GM12878 (cell line): ENCODE results near the gene PEAR1. TPM values are rescaled to one million over a fixed set of nuclear protein-coding genes. Genes with fewer than 3 reads are reported as not detected.

Experiments used
- ATAC-seq: fragments of 200-7000 bp; cut with Tn5 transposase; 3 replicates; pipeline ENCODE4 v1.9.1; 2020; ENCODE audit warnings: mild to moderate bottlenecking, moderate library complexity
- BruUV-seq: library from RNA; stranded (reverse); fragments of 400-500 nt; replicated peaks from 2 replicates; lab custom pipeline; 2021; lab: Mats Ljungman, UMichigan
- CTCF ChIA-PET: fragments of 300-600 bp; sonication (Branson Sonifier 250); formaldehyde crosslinking; extraction: SDS; loops from one replicate; lab custom pipeline; 2021; ENCODE audit warnings: inconsistent platforms; lab: Yijun Ruan, JAX
- POLR2A ChIA-PET: fragments of 350-600 bp; formaldehyde crosslinking; extraction: SDS; loops from one replicate; lab custom pipeline; 2021; ENCODE audit warnings: inconsistent platforms; lab: Charles Lee
- RAD21 ChIA-PET: fragments of 300-600 bp; sonication (Branson Sonifier 250); formaldehyde crosslinking; loops from one replicate; lab custom pipeline; 2023; ENCODE audit warnings: antibody characterized with exemption; ENCODE audit not compliant: unreplicated experiment; lab: Charles Lee
- SMC1A ChIA-PET: fragments of 300-600 bp; sonication (Branson Sonifier 250); formaldehyde crosslinking; loops from one replicate; lab custom pipeline; 2023; ENCODE audit not compliant: unreplicated experiment, uncharacterized antibody; lab: Charles Lee
- DNase-seq: peaks from one replicate; pipeline ENCODE4 v3.0.0-alpha.2; 2011; ENCODE audit warnings: low read depth, low spot score
- FAIRE-seq: peaks from 3 replicates; lab custom pipeline; 2011; peaks lifted over from hg19 to GRCh38; lab: Jason Lieb, UNC
- H2AFZ ChIP-seq: 2 replicates; pipeline ENCODE4 v1.6.0; 2011; ENCODE audit warnings: low read depth, low read length, control low read depth; ENCODE audit not compliant: control insufficient read depth
- H3K27ac ChIP-seq: 2 replicates; pipeline ENCODE4 v1.5.1; 2011; ENCODE audit warnings: control low read depth; ENCODE audit not compliant: control insufficient read depth, insufficient read depth
- H3K27me3 ChIP-seq, 2 experiments: replicated peaks in 1 of 2; 2 replicates each; pipeline versions ENCODE4 v1.6.0 to v1.6.1; 2011; ENCODE audit warnings: low read length in 1 of 2; ENCODE audit not compliant: control insufficient read depth in 2 of 2, insufficient read depth in 2 of 2
- H3K36me3 ChIP-seq, 2 experiments: 2 replicates each; pipeline ENCODE4 v1.5.1; 2011; ENCODE audit warnings: low read length in 1 of 2; ENCODE audit not compliant: control insufficient read depth in 2 of 2, insufficient read depth in 2 of 2
- H3K4me1 ChIP-seq: 2 replicates; pipeline ENCODE4 v1.6.1; 2011; ENCODE audit warnings: mild to moderate bottlenecking, low read length, moderate library complexity, mixed read lengths; ENCODE audit not compliant: control insufficient read depth, insufficient read depth
- H3K4me2 ChIP-seq: 2 replicates; pipeline ENCODE4 v1.6.0; 2011; ENCODE audit warnings: control low read depth; ENCODE audit not compliant: control insufficient read depth, insufficient read depth
- H3K4me3 ChIP-seq: fragments of 200-600 bp; sonication (generic); 2 replicates; pipeline ENCODE4 v1.5.1; 2016
- H3K79me2 ChIP-seq: 2 replicates; pipeline ENCODE4 v1.6.0; 2011; ENCODE audit warnings: low read length; ENCODE audit not compliant: control insufficient read depth, insufficient read depth
- H3K9ac ChIP-seq: 2 replicates; pipeline ENCODE4 v1.8.0; 2011; ENCODE audit warnings: low read length, control low read depth, mixed read lengths; ENCODE audit not compliant: control insufficient read depth, insufficient read depth
- H3K9me3 ChIP-seq: replicated peaks from 3 replicates; pipeline ENCODE4 v1.5.1; 2011; ENCODE audit warnings: mild to moderate bottlenecking, low read length; ENCODE audit not compliant: control insufficient read depth, insufficient read depth
- H4K20me1 ChIP-seq: 2 replicates; pipeline ENCODE4 v1.6.0; 2011; ENCODE audit not compliant: control insufficient read depth, insufficient read depth
- BACH1 ChIP-seq: fragments of 450-650 bp; IDR thresholded peaks from 2 replicates; pipeline ENCODE4 v1.6.1; 2017; ENCODE audit warnings: mild to moderate bottlenecking, borderline replicate concordance
- BCL11A ChIP-seq: IDR thresholded peaks from 2 replicates; pipeline ENCODE4 v1.6.1; 2011; ENCODE audit warnings: low read depth, low read length
- CHD4 ChIP-seq: fragments of 200-600 bp; sonication (generic); IDR thresholded peaks from 2 replicates; pipeline ENCODE4 v1.6.1; 2016; ENCODE audit warnings: mild to moderate bottlenecking
- EED ChIP-seq: sonication (generic); IDR thresholded peaks from 2 replicates; pipeline ENCODE4 v1.6.1; 2016; ENCODE audit warnings: antibody characterized with exemption, low read depth
- EP300 ChIP-seq, 2 experiments: fragments of 150-350 bp in 1 of 2; IDR thresholded peaks; 2 replicates each; pipeline ENCODE4 v1.6.1; 2011 to 2012; ENCODE audit warnings: low read depth in 2 of 2, low read length in 2 of 2, borderline replicate concordance in 1 of 2, improper control_type of control experiment in 1 of 2, inconsistent platforms in 1 of 2; ENCODE audit not compliant: control insufficient read depth in 1 of 2
- ESRRA ChIP-seq: IDR thresholded peaks from 2 replicates; pipeline ENCODE4 v1.6.1; 2012; ENCODE audit warnings: mild to moderate bottlenecking, low read length, improper control_type of control experiment
- EZH2 ChIP-seq: IDR thresholded peaks from 2 replicates; pipeline ENCODE4 v1.6.1; 2012; ENCODE audit warnings: low read depth, mild to moderate bottlenecking, control low read depth, inconsistent platforms, low read length, borderline replicate concordance; ENCODE audit not compliant: control insufficient read depth
- HDGF ChIP-seq: fragments of 450-650 bp; IDR thresholded peaks from 2 replicates; pipeline ENCODE4 v1.6.1; 2016; ENCODE audit warnings: antibody characterized with exemption
- JUNB ChIP-seq: IDR thresholded peaks from 2 replicates; pipeline ENCODE4 v1.6.1; 2016; ENCODE audit warnings: antibody characterized with exemption, mild to moderate bottlenecking
- JUND ChIP-seq: IDR thresholded peaks from 2 replicates; pipeline ENCODE4 v1.6.1; 2012; ENCODE audit warnings: low read depth, mild to moderate bottlenecking, low read length, improper control_type of control experiment, moderate library complexity
- SKIL ChIP-seq: fragments of 450-650 bp; IDR thresholded peaks from 2 replicates; pipeline ENCODE4 v1.6.1; 2017; ENCODE audit warnings: mild to moderate bottlenecking, low read depth, inconsistent platforms; ENCODE audit not compliant: poor library complexity, severe bottlenecking
- TARDBP ChIP-seq: IDR thresholded peaks from 2 replicates; pipeline ENCODE4 v1.6.1; 2016; ENCODE audit warnings: borderline replicate concordance
- TCF7 ChIP-seq: IDR thresholded peaks from 2 replicates; pipeline ENCODE4 v1.6.1; 2014; ENCODE audit warnings: antibody characterized with exemption, borderline replicate concordance
- USF1 ChIP-seq: IDR thresholded peaks from 2 replicates; pipeline ENCODE4 v1.6.1; 2011; ENCODE audit warnings: borderline replicate concordance, low read depth, mild to moderate bottlenecking, moderate library complexity, mixed read lengths, low read length; ENCODE audit not compliant: insufficient read depth; ENCODE audit errors: extremely low read length
- ZBTB11 ChIP-seq: fragments of 450-650 bp; formaldehyde crosslinking; IDR thresholded peaks from 2 replicates; pipeline ENCODE4 v1.5.0; 2022; ENCODE audit warnings: mild to moderate bottlenecking, missing genetic modification characterization
- ZBTB33 ChIP-seq: fragments of 450-650 bp; IDR thresholded peaks from 2 replicates; pipeline ENCODE4 v1.6.1; 2017; ENCODE audit warnings: mild to moderate bottlenecking
- WGBS: methylation state at CpG from one replicate; pipeline ENCODE4 v1.1.6; 2016; ENCODE audit warnings: low lambda C conversion rate; ENCODE audit not compliant: insufficient replicate concordance, insufficient coverage; ENCODE audit errors: missing lambda C conversion rate; 5-methylcytosine and 5-hydroxymethylcytosine counted together
- in situ Hi-C: fragments of 300-500 bp; cut with MboI; formaldehyde crosslinking; loops from 9 replicates; pipeline ENCODE4 v1.14.3; 2018; ENCODE audit warnings: mixed read lengths
- intact Hi-C: fragments of 100-400 bp; cut with micrococcal nuclease; formaldehyde crosslinking; loops from one replicate; pipeline ENCODE4 v1.14.2; 2022; ENCODE audit not compliant: unreplicated experiment
- polyA plus RNA-seq, 11 experiments: library from polyadenylated mRNA; depleted of rRNA in 4 of 11; unstranded in 6 of 11; stranded (reverse) in 5 of 11; fragments of >200 nt; fragmentation: Nextera tagmentation in 4 of 11; fragmentation: Illumina TruSeq in 1 of 11; extraction: Ambion mirVana in 4 of 11; extraction: Trizol in 1 of 11; gene quantifications; 1 replicate in 1 of 11; 2 replicates in 10 of 11; pipeline versions ENCODE4 v1.2.1 to v1.2.3, GENCODE V29; 2011 to 2016; ENCODE audit warnings: inconsistent platforms in 2 of 11, missing spikeins in 2 of 11, low read depth in 1 of 11
- total RNA-seq, 4 experiments: library from RNA; depleted of rRNA in 3 of 4; stranded (reverse); fragments of >200 nt in 3 of 4; fragmentation: Illumina TruSeq in 1 of 4; extraction: Trizol in 1 of 4; gene quantifications; 2 replicates each; pipeline versions ENCODE4 v1.2.1 to v1.2.3, GENCODE V29; 2013 to 2021

The PEAR1 gene
- total and polyA plus RNA-seq, 10 of the 15 experiments (the other 5 are each of a cell fraction or from before 2014, with no cell fraction given) = not detected

GRCh38 chr1:156943756-156944155, 50.2 kb downstream of the PEAR1 start:
- no peaks in the 10 kb centered on the region for H3K4me1 ChIP-seq
- DNase-seq (no peak), FAIRE-seq (no peak), ATAC-seq (no peak)
- no peak overlapping the region for H3K9ac ChIP-seq
- no peaks in the 10 kb centered on the region for H3K27me3 ChIP-seq
- no peak overlapping the region for H3K4me3 ChIP-seq
- TF ChIP-seq JUNB (no peak), SKIL (no peak), EED (no peak), TCF7 (no peak), BCL11A (no peak), BACH1 (no peak), ZBTB11 (CRISPR knock-in tag) (no peak), TARDBP (no peak), ESRRA (no peak), EP300 (IDR thresholded peaks at IDR 0.05; ENCODE audit: borderline replicate concordance in 1 of 2, control insufficient read depth in 1 of 2, low read depth in 2 of 2, low read length in 2 of 2) (no peak), JUND (no peak), USF1 (no peak), EZH2 (no peak), CHD4 (no peak), ZBTB33 (no peak), HDGF (no peak)
- no peak overlapping the region for H3K27ac ChIP-seq
- no peak overlapping the region for H3K4me2 ChIP-seq
- H4K20me1 ChIP-seq = no peaks in the 10 kb centered on the region
- WGBS = 65% methylated on average over 3 of the region's 3 CpGs
- in situ Hi-C loops (no loop called here), intact Hi-C loops (no loop called here)
- peaks cover 0 to 12% of the 10 kb centered on the region in 2 experiments; a peak in 2 of 4 replicates for H3K36me3 ChIP-seq
- ChIA-PET RAD21 (no interaction called here), SMC1A (no interaction called here), CTCF (no interaction called here), POLR2A (no interaction called here)
- no TSS peak for BruUV-seq
- no peaks in the 10 kb centered on the region for H3K9me3 ChIP-seq
- H2AFZ ChIP-seq = no peak overlapping the region
- H3K79me2 ChIP-seq = no peaks in the 10 kb centered on the region
